ENCODE measurements around the gene PDCD2L.
"Not testable (repeated sequence)": the region's sequence is repeated elsewhere in the genome, so short reads cannot be mapped to it uniquely, and the experiment has no call there.

PDCD2L gene

GRCh38 chr19:34418300-34418699, 14.1 kb downstream of the PDCD2L start:
- DNase-seq (ENCODE audit: low read depth): no peak

DNA sequence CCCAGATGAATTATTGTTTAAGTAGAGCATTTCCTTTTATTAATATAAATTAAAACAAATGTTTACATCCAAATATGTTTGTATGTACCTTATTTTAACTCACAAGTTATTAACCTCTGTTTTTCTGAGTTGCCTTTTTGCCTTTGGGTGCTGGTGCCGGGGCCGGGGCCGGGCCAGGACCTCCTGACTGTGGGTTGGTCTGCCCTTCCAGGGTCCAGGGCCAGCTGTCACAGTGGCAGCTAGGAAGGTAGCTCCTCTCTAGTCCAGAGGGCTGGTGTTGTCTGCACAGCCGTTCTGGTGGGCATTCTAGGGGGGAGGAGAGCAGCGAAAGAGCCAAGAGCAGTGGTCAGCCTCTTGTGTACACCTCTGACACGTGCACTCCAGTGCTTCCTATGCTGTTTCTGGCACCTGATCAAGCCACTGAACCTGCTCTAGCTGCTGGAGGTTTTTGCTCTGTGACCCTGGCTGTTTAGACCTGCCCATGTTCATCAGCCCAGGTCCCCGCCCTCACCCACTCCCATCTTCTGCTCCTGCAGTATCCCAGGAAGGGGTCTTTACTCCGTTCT, 22.0 kb downstream of the PDCD2L start:
- no peak for DNase-seq (ENCODE audit: low read depth)

- no peak for DNase-seq (ENCODE audit: low read depth)
Measured at GRCh38 chr19:34428549-34429285, 24.5 kb downstream of the PDCD2L start.

DNA sequence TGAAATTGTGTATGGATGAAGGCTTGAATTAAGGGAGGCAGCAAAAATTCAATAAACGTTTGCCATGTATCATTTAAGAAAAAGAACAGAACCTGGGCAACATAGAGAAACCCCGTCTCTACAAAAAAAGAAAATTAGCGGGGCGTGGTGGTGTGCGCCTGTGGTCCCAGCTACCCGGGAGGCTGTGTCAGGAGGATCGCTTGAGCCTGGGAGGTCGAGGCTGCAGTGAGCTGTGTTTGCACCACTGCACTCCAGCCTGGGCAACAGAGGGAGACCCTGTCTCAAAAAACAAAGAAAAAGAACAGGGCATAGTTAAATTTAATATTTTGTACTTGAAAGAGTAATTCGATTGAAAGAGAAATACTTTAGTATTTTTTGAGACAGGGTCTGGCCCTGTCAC, 25.4 kb downstream of the PDCD2L start:
- DNase-seq (ENCODE audit: low read depth): no peak

DNA sequence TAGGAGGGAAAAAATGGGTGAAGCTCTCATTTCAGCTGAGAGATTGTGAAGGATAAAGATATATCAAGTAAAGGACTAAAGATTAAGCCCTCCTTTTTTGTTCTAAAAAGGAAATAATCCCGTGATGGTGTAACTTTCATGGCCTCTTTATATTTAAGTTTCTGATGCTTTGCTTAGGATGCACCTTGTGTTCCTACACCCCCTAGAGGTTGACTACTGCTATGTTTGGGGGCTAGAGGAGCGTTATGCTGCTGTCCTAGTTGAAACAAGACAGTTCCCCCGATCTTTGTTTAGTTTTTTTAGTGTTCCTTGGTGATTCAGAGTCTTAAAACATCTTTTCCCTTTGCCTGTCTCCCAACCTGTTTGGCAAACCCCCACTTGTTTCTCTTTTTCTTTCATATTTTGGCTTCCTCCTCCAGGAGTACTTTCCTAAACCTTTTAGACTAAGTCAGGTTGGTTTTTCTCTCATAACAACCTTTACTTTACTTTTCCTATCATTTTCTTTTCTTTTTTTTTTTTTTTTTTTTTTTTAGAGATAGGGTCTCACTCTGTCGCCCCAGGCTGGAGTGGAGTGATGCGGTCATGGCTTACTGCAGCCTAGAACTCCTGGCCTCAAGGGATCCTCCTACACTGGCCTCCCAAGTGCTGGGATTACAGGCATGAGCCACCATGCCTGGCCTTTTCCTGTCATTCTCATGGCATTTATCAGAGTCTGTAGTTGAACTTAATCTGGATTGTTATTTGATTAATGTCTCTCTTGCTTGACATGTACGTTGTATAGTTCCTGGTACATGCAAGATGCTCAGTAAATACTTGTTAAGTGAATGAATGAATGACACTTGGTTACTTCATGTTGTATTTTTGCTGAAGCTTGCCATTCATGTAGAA, 26.8 kb downstream of the PDCD2L start:
- peak; percentile 23 for DNase-seq (ENCODE audit: low read depth)

GRCh38 chr19:34431681-34432402, 27.6 kb downstream of the PDCD2L start:
- DNase-seq (ENCODE audit: low read depth): no peak

GRCh38 chr19:34432797-34433196, 28.6 kb downstream of the PDCD2L start:
- no peak for DNase-seq (ENCODE audit: low read depth)

DNA sequence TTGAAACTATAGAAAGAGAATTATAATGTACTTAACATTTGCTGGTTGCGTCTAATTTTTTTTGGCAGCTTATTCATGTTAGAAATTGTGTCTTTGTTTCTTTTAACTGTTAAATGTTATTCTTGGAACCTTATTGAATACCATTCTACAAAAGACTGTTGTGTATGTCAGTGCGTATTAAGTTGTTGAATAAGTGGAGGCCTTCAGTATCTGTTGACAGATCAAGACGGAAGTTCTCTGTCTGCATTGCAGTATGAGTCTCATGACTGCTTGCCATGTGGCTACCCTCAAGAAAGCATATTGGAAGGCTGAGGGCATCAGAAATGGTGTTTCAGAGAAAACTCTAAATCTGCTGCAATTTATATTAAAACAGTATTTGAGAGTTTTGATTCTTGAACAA, 32.5 kb downstream of the PDCD2L start:
- no peak for DNase-seq (ENCODE audit: low read depth)

DNA sequence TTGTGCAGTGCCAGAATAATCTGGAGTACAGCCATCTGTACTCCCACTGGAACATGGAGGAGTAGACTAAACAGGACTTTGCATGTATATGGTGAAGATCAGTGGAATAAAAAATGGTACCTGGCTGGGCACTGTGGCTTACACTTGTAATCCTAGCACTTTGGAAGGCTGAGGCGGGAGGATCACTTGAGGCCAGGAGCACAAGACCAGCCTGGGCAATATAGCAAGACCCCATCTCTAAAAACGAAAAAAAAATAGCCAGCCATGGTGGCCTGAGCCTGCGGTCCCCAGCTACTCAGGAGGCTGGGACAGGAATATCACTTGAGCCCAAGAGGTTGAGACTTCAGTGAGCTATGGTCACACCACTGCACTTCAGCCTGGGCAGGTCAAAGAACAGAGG, 44.0 kb downstream of the PDCD2L start:
- no peak for DNase-seq (ENCODE audit: low read depth)

DNA sequence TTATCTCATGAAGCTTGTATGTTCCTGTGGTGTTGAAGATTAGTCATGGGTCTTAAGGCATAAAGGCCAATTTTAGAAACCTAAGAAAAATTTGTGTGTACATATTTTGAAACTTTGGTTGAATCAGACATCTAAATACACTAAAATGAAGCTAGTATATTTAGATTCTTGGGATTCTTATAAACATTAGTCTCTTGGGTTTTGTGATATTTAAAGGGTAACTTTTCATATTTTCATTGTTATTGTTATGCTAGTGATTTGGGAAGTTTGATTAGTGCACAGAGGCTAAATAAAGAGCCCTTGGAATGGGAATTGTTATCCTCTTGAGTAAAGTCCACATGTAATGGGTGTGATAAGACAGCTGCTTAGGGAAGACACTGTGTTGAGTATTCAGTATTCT, 48.5 kb downstream of the PDCD2L start:
- DNase-seq (ENCODE audit: low read depth): no peak

DNA sequence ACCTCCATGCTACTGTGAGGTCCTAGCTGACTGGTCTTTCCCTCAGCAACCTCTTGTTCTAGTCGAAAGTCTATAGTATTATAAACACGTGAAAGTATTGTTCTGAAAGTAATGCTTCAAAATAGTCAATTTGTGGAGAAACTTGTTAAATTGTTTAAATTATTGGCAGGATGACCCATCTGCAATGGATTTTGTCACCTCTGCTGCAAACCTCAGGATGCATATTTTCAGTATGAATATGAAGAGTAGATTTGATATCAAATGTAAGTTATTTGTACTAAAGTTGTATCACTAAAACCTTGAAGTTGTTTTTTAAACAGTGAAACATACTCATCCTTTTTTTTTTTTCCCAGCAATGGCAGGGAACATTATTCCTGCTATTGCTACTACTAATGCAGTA, 49.9 kb downstream of the PDCD2L start:
- no peak for DNase-seq (ENCODE audit: low read depth)

GRCh38 chr19:34454685-34455084, 50.5 kb downstream of the PDCD2L start:
- no peak for DNase-seq (ENCODE audit: low read depth)

DNA sequence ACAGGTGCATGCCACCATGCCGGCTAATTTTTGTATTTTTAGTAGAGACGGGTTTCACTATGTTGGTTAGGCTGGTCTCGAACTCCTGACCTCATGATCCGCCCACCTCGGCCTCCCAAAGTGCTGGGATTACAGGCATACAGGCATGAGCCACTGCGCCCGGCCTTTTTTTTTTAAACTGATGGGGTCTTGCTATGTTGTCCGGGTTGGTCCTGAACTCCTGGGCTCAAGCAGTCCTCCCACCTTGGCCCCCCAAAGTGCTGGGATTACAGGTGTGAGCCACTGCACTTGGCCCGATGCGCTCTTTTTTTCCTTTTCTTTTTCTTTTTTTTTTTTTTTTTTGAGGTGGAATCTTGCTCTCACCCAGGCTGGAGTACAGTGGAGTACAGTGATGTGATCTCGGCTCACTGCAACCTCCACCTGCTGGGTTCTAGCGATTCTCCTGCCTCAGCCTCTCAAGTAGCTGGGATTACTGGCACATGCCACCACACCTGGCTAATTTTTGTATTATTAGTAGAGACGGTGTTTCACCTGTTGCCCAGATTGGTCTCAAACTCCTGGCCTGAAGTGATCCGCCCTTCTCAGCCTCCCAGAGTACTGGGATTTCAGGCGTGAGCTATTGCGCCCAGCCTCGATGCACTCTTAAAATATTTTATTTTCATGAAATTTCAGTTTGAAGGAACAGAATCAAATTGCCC, 51.7 kb downstream of the PDCD2L start:
- DNase-seq (ENCODE audit: low read depth): not testable (repeated sequence)

GRCh38 chr19:34457446-34457845, 53.2 kb downstream of the PDCD2L start:
- DNase-seq (ENCODE audit: low read depth): no peak

GRCh38 chr19:34458677-34459076, 54.5 kb downstream of the PDCD2L start:
- DNase-seq (ENCODE audit: low read depth): no peak

DNA sequence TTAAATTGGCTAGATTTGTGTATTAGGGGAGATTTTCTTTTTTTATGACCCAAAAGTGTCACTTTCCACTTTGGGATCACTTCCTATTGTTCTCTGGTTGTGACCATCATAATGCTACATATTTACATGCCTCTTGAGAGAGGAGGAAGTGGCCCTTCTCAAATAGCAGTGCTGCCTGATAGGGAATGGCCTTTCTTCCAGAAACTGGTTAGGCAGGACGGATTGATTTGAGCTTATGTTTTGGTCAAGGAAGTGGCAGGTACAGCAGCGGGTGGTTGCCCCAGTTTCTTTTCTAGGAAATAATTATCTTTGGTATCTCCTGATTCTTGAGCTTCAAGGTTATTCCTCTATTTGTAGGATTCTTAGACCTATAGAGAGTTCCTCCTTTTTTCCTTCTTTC, 55.4 kb downstream of the PDCD2L start:
- no peak for DNase-seq (ENCODE audit: low read depth)

DNA sequence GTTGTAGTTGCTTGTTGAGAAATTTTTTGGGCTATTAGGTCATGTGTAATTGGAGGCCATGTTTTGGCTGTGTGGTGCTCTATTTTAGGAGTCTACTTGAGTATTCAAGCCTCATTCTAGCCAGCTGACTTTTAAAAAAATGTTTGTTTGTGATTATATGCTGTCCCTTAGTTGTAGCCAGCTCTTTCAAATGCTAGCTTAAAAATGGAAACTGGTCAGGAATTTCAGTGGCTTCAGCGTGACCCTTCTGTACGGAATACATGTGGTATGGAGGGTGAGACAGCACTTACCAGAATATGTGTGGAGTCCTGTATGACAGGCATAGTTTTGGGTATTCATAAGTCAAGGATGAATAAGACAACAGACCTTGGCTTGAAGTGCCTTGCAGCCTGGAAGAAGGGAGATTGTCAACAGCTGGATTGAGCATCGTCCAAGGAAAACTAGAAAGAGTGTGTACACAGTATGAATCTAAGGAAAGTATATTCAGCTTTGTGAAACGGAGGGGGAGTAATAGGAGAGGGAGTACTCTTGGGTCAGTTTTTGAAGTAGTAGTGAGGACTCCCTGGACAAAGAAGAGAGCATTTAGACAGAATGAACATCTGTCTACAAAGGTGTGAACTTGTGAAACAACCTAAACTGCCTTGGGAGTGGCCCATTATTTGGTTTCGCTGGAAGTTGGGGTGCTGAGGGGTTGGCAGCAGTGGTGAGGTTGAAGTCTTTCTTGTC, 57.3 kb downstream of the PDCD2L start:
- DNase-seq (ENCODE audit: low read depth): no peak

DNA sequence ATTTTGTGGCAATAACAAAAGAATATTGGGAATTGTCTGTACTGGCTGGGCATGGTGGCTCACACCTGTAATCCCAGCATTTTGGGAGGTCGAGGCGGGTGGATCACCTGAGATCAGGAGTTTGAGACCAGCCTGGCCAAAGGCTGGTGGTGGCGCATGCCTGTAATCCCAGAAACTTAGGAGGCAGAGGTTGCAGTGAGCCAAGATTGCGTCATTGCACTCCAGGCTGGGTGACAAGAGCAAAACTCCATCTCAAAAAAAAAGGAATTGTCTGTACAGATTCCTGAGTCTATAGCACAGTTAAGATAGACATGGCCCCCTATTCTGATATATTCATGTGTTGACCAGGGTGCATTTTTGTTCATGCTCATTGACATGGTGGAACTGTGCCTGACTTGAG, 60.6 kb downstream of the PDCD2L start:
- not testable (repeated sequence) for DNase-seq (ENCODE audit: low read depth)

DNA sequence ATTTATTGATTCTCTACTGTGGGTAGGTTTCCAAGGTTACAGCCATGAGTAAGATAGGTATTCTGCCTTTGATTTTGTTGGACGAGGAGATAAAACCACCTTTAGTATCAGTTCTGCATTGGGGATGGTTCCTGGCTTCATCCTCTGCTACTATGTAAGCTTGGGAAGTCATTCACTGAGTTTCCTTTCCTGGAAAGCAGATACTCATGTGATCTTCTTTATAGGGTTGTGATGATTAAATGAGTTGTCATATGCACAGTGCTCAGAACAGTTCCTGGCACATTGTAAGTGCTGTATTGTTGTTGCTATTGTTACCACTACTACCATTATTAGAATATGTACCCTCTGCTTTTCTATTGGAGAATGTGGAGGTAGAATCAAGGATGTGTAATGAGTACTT, 64.2 kb downstream of the PDCD2L start:
- DNase-seq (ENCODE audit: low read depth): no peak

DNA sequence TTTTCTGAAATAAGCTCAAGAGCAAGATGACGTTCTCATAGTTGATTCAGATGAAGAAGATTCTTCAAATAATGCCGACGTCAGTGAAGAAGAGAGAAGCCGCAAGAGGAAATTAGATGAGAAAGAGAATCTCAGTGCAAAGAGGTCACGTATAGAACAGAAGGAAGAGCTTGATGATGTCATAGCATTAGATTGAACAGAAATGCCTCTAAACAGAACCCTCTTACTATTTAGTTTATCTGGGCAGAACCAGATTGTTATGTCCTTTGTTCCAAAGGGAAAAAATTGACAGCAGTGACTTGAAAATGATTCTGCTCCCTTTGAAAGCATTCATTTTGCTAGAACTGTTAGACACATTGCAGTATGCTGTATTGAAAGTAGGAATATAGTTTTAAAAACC, 64.8 kb downstream of the PDCD2L start:
- not testable (repeated sequence) for DNase-seq (ENCODE audit: low read depth)
